SK-N-SH (cell line): ENCODE results near the gene TUT4. TPM values are rescaled to one million over a fixed set of nuclear protein-coding genes. Genes with fewer than 3 reads are reported as not detected.

Source experiments
- CTCF ChIA-PET: fragments of 300-600, 350-600 bp; formaldehyde crosslinking; extraction: SDS; loops from one replicate; lab custom pipeline; 2021; lab: Yijun Ruan, JAX
- POLR2A ChIA-PET: fragments of 350-600 bp; sonication (Branson Sonifier 250); formaldehyde crosslinking; extraction: SDS; loops from one replicate; lab custom pipeline; 2020; ENCODE audit warnings: antibody characterized with exemption, inconsistent platforms; lab: Yijun Ruan, JAX
- DNase-seq: peaks from one replicate; pipeline ENCODE4 v3.0.0; 2012
- H2AFZ ChIP-seq: fragments of 200-600 bp; sonication (generic); 2 replicates; pipeline ENCODE4 v1.8.1; 2016; ENCODE audit warnings: antibody characterized with exemption, mild to moderate bottlenecking, low read depth
- H3F3A ChIP-seq: fragments of 200-600 bp; sonication (generic); replicated peaks from 2 replicates; pipeline ENCODE3; 2016; ENCODE audit warnings: antibody characterized with exemption, mild to moderate bottlenecking; ENCODE audit not compliant: insufficient read depth
- H3K27ac ChIP-seq, 2 experiments: fragments of 200-500 bp in 1 of 2; fragments of 200-600 bp in 1 of 2; sonication (Bioruptor generic) in 1 of 2; sonication (generic), shearing (Covaris generic) in 1 of 2; 2 replicates each; pipeline versions ENCODE4 v1.5.1 to v1.6.1; 2014 to 2016; ENCODE audit warnings: low read depth in 2 of 2, inconsistent platforms in 1 of 2, low read length in 1 of 2, mild to moderate bottlenecking in 1 of 2, mixed read lengths in 1 of 2
- H3K27me3 ChIP-seq: fragments of 200-600 bp; sonication (generic), shearing (Covaris generic); 2 replicates; pipeline ENCODE4 v1.6.1; 2016; ENCODE audit warnings: mixed run types; ENCODE audit not compliant: insufficient read depth
- H3K36me3 ChIP-seq, 2 experiments: fragments of 200-500 bp in 1 of 2; fragments of 200-600 bp in 1 of 2; sonication (Bioruptor generic) in 1 of 2; sonication (generic) in 1 of 2; replicated peaks in 1 of 2; 2 replicates each; pipeline versions ENCODE3 to v1.5.1; 2014 to 2016; ENCODE audit warnings: low read length in 1 of 2, mild to moderate bottlenecking in 1 of 2; ENCODE audit not compliant: insufficient read depth in 2 of 2, control insufficient read depth in 1 of 2
- H3K4me1 ChIP-seq, 2 experiments: fragments of 200-500 bp in 1 of 2; fragments of 200-600 bp in 1 of 2; sonication (Bioruptor generic) in 1 of 2; sonication (generic), shearing (Covaris generic) in 1 of 2; 2 replicates each; pipeline versions ENCODE4 v1.5.1 to v1.6.1; 2014 to 2016; ENCODE audit warnings: low read depth in 1 of 2, low read length in 1 of 2, mixed run types in 1 of 2; ENCODE audit not compliant: insufficient read depth in 2 of 2, control insufficient read depth in 1 of 2
- H3K4me2 ChIP-seq: fragments of 200-600 bp; sonication (generic), shearing (Covaris generic); 2 replicates; pipeline ENCODE4 v1.6.1; 2017; ENCODE audit warnings: mixed run types
- H3K4me3 ChIP-seq, 2 experiments: fragments of 200-500 bp in 1 of 2; fragments of 200-600 bp in 1 of 2; sonication (Bioruptor generic) in 1 of 2; sonication (generic), shearing (Covaris generic) in 1 of 2; 2 replicates each; pipeline versions ENCODE4 v1.5.1 to v1.8.1; 2014 to 2016; ENCODE audit warnings: low read depth in 2 of 2, inconsistent platforms in 1 of 2, low read length in 1 of 2, mild to moderate bottlenecking in 1 of 2, mixed read lengths in 1 of 2, moderate library complexity in 1 of 2
- H3K79me2 ChIP-seq: fragments of 200-600 bp; sonication (generic); 2 replicates; pipeline ENCODE4 v1.8.1; 2017; ENCODE audit warnings: mild to moderate bottlenecking; ENCODE audit not compliant: insufficient read depth
- H3K9ac ChIP-seq: fragments of 200-600 bp; sonication (generic); 2 replicates; pipeline ENCODE4 v1.6.1; 2017; ENCODE audit warnings: mixed run types
- H3K9me2 ChIP-seq: fragments of 200-600 bp; sonication (generic); 2 replicates; pipeline ENCODE4 v1.6.1; 2017; ENCODE audit warnings: mixed run types
- H3K9me3 ChIP-seq: fragments of 200-600 bp; sonication (generic); 2 replicates; pipeline ENCODE4 v1.6.1; 2017; ENCODE audit warnings: mixed run types, mild to moderate bottlenecking, moderate library complexity
- H4K20me1 ChIP-seq: fragments of 200-600 bp; sonication (generic); 2 replicates; pipeline ENCODE4 v1.6.1; 2017; ENCODE audit warnings: mild to moderate bottlenecking, mixed run types; ENCODE audit not compliant: insufficient read depth
- CHD2 ChIP-seq: fragments of 150-350 bp; IDR thresholded peaks from 2 replicates; pipeline ENCODE4 v1.6.1; 2018; ENCODE audit warnings: low read length; ENCODE audit not compliant: partially characterized antibody
- ELF1 ChIP-seq: IDR thresholded peaks from 2 replicates; pipeline ENCODE4 v1.4.0; 2012
- EP300 ChIP-seq, 2 experiments: IDR thresholded peaks; 2 replicates each; pipeline versions ENCODE4 v1.4.0 to v1.6.1; 2012; ENCODE audit warnings: borderline replicate concordance in 1 of 2, low read depth in 1 of 2, low read length in 1 of 2
- EZH2phosphoT487 ChIP-seq: fragments of 200-600 bp; sonication (generic); IDR thresholded peaks from 2 replicates; pipeline ENCODE4 v1.6.1; 2017; ENCODE audit warnings: low read depth, mixed run types, mild to moderate bottlenecking, antibody characterized with exemption, moderate library complexity, borderline replicate concordance
- FOSL2 ChIP-seq: IDR thresholded peaks from 2 replicates; pipeline ENCODE4 v1.4.0; 2012; ENCODE audit warnings: low read depth, mild to moderate bottlenecking, moderate library complexity, borderline replicate concordance
- FOXJ3 ChIP-seq: sonication (generic); formaldehyde crosslinking; IDR thresholded peaks from 2 replicates; pipeline ENCODE4 v1.5.1; 2020; ENCODE audit warnings: mild to moderate bottlenecking, missing genetic modification reagents
- FOXM1 ChIP-seq: IDR thresholded peaks from 2 replicates; pipeline ENCODE4 v1.4.0; 2012; ENCODE audit warnings: low read depth, mild to moderate bottlenecking
- GABPA ChIP-seq: IDR thresholded peaks from 2 replicates; pipeline ENCODE4 v1.4.0; 2012; ENCODE audit warnings: low read depth, mild to moderate bottlenecking
- JUND ChIP-seq: IDR thresholded peaks from 2 replicates; pipeline ENCODE4 v1.4.0; 2012
- MEF2A ChIP-seq: IDR thresholded peaks from 2 replicates; pipeline ENCODE4 v1.4.0; 2012; ENCODE audit warnings: low read depth, borderline replicate concordance
- MXI1 ChIP-seq: IDR thresholded peaks from 2 replicates; pipeline ENCODE4 v1.6.1; 2012; ENCODE audit warnings: mild to moderate bottlenecking, low read depth, low read length, improper control_type of control experiment
- NRF1 ChIP-seq: IDR thresholded peaks from 2 replicates; pipeline ENCODE4 v1.6.1; 2012; ENCODE audit warnings: low read depth, mild to moderate bottlenecking, low read length
- PBX3 ChIP-seq: IDR thresholded peaks from 2 replicates; pipeline ENCODE4; 2012
- POLR2AphosphoS5 ChIP-seq: IDR thresholded peaks from 2 replicates; pipeline ENCODE4 v1.6.1; 2012; ENCODE audit warnings: low read depth, low read length
- RAD21 ChIP-seq: IDR thresholded peaks from 2 replicates; pipeline ENCODE4 v1.6.1; 2012; ENCODE audit warnings: mild to moderate bottlenecking, low read length
- REST ChIP-seq: IDR thresholded peaks from 2 replicates; pipeline ENCODE4 v1.6.1; 2012; ENCODE audit warnings: mild to moderate bottlenecking, low read depth, low read length, moderate library complexity
- RXRA ChIP-seq: IDR thresholded peaks from 2 replicates; pipeline ENCODE4 v1.4.0; 2012; ENCODE audit warnings: low read depth, mild to moderate bottlenecking, borderline replicate concordance
- TAF1 ChIP-seq: IDR thresholded peaks from 2 replicates; pipeline ENCODE4 v1.6.1; 2012; ENCODE audit warnings: low read depth, mild to moderate bottlenecking, low read length, moderate library complexity, borderline replicate concordance
- USF2 ChIP-seq: fragments of 150-350 bp; IDR thresholded peaks from 2 replicates; pipeline ENCODE4 v1.6.1; 2017; ENCODE audit warnings: antibody characterized with exemption, low read length, low read depth, borderline replicate concordance
- YY1 ChIP-seq: IDR thresholded peaks from 2 replicates; pipeline ENCODE4 v1.4.0; 2012; ENCODE audit warnings: low read depth, mild to moderate bottlenecking
- ZBTB33 ChIP-seq: IDR thresholded peaks from 2 replicates; pipeline ENCODE4 v1.4.0; 2012; ENCODE audit warnings: low read depth, borderline replicate concordance
- WGBS: methylation state at CpG from one replicate; pipeline ENCODE4 v1.1.6; 2017; ENCODE audit warnings: low lambda C conversion rate; 5-methylcytosine and 5-hydroxymethylcytosine counted together
- polyA plus RNA-seq, 3 experiments: library from polyadenylated mRNA; depleted of rRNA; stranded (reverse); fragments of >200 nt; gene quantifications; 2 replicates each; pipeline ENCODE4 v1.2.3, GENCODE V29; 2012

TUT4 gene
- polyA plus RNA-seq, 1 of the 3 experiments (the other 2 are of a cell fraction), result 28.3 TPM

- TF ChIP-seq REST, result no peak
- TF ChIP-seq RXRA, result no peak
- no peak for TF ChIP-seq CHD2
- TF ChIP-seq ELF1, result no peak
- TF ChIP-seq EP300 (IDR thresholded peaks at IDR 0.05; ENCODE audit: borderline replicate concordance in 1 of 2, low read depth in 1 of 2, low read length in 1 of 2), result no peak
- no peak for TF ChIP-seq GABPA
- no peak for TF ChIP-seq TAF1
Observed at GRCh38 chr1:52556641-52557360, 3.9 kb upstream of the TUT4 start (continued).

- no peak for DNase-seq
- ChIA-PET POLR2A (interaction anchor here (0.6 to 2.7 kb wide), 2 partner anchors 47 to 78 kb away, joined by 3 to 12 read pairs; partner anchors contain the start of gene GPX7), CTCF (interaction anchor here (1.5 kb wide), 1 partner anchor 25 kb away, joined by 3 read pairs; no protein-coding TSS in a partner anchor)
- peak overlapping the region; percentile 84 to 95; a peak in 3 of 4 replicates for H3K27ac ChIP-seq
- H3K4me3 ChIP-seq, result peak overlapping the region; percentile 89 to 95; a peak in 2 of 4 replicates
- no peaks in the 10 kb centered on the region for H3K27me3 ChIP-seq
- no peaks in the 10 kb centered on the region for H3K36me3 ChIP-seq
- H3K9me2 ChIP-seq, result no peaks in the 10 kb centered on the region
- no peak for TF ChIP-seq EP300 (IDR thresholded peaks at IDR 0.05; ENCODE audit: borderline replicate concordance in 1 of 2, low read depth in 1 of 2, low read length in 1 of 2)
- no peak for TF ChIP-seq FOXM1
- TF ChIP-seq FOSL2, result no peak
- no peak for TF ChIP-seq NRF1
- no peak for TF ChIP-seq TAF1
- no peak for TF ChIP-seq ZBTB33
- no peak for TF ChIP-seq YY1
- no peak for TF ChIP-seq RAD21
- TF ChIP-seq POLR2AphosphoS5, result no peak; the same call in 1 of the 2 replicates
- TF ChIP-seq JUND, result no peak
- TF ChIP-seq USF2, result no peak
- TF ChIP-seq ELF1, result no peak
- no peak for TF ChIP-seq MEF2A
- no peak for TF ChIP-seq FOXJ3
- no peak for TF ChIP-seq MXI1
- no peak for TF ChIP-seq GABPA
- TF ChIP-seq EZH2phosphoT487, result no peak
- no peak for TF ChIP-seq PBX3
- H3K9me3 ChIP-seq, result no peaks in the 10 kb centered on the region
- peak overlapping the region; percentile 93 for H3K9ac ChIP-seq
- H3K4me1 ChIP-seq, result peaks cover 0 to 11% of the 10 kb centered on the region in 2 experiments
- H3K79me2 ChIP-seq, result peaks cover 41% of the 10 kb centered on the region
- WGBS, result 51% methylated on average over 3 of the region's 3 CpGs
- H2AFZ ChIP-seq, result peak overlapping the region; percentile 62; the same call in 1 of the 2 replicates
- peaks cover 17% of the 10 kb centered on the region for H4K20me1 ChIP-seq
- H3F3A ChIP-seq, result peaks cover 14% of the 10 kb centered on the region
- H3K4me2 ChIP-seq, result peak overlapping the region; percentile 78
Observed at GRCh38 chr1:52554756-52555155, 1.9 kb upstream of the TUT4 start.
